ENCODE data around the gene ADGRB3.

- TF ChIP-seq CTCF (IDR thresholded peaks at IDR 0.05) (no peak), EZH2 (IDR thresholded peaks at IDR 0.05; ENCODE audit: borderline replicate concordance, insufficient read depth, low read depth, low read length, poor library complexity, severe bottlenecking) (no peak)
Measured at GRCh38 chr6:68741501-68742386, 106.7 kb downstream of the ADGRB3 start.
